Measurements from ENCODE around the gene C11orf97.

DNA sequence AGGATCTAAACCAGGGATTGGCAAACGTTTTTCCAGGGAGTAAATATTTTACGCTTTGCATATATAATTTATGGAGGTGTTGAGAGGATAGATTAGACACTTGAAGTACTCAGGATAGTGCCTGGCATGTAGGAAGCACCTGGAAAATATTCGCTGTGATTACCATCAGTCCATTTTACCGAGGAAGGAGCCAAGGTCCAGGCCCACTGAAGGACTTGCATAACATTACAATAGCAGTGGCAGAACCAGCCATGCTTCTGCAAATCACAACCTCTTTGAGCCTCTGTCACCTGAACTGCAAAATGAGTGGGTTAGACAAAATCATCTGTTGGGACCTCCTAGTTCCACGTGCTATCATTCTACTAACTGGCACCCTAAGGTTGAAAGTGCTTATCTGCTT is 36.9 kb downstream of the C11orf97 start:
- TF ChIP-seq, protein P1, sequence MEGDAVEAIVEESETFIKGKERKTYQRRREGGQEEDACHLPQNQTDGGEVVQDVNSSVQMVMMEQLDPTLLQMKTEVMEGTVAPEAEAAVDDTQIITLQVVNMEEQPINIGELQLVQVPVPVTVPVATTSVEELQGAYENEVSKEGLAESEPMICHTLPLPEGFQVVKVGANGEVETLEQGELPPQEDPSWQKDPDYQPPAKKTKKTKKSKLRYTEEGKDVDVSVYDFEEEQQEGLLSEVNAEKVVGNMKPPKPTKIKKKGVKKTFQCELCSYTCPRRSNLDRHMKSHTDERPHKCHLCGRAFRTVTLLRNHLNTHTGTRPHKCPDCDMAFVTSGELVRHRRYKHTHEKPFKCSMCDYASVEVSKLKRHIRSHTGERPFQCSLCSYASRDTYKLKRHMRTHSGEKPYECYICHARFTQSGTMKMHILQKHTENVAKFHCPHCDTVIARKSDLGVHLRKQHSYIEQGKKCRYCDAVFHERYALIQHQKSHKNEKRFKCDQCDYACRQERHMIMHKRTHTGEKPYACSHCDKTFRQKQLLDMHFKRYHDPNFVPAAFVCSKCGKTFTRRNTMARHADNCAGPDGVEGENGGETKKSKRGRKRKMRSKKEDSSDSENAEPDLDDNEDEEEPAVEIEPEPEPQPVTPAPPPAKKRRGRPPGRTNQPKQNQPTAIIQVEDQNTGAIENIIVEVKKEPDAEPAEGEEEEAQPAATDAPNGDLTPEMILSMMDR (IDR thresholded peaks at IDR 0.05) = no peak
- TF ChIP-seq POLR2A (IDR thresholded peaks at IDR 0.05) (no peak), EP300 (IDR thresholded peaks at IDR 0.05) (no peak), POLR2AphosphoS5 (IDR thresholded peaks at IDR 0.05) (no peak)
